KBM-7 (cell line): ENCODE results near the gene NLGN4X.

Experiments
- DNase-seq: peaks from one replicate; pipeline ENCODE4 v3.0.0-alpha.2; 2015
- in situ Hi-C: fragments of 300-500 bp; cut with MboI; formaldehyde crosslinking; loops from 2 replicates; pipeline ENCODE4 v1.14.3; 2020; ENCODE audit warnings: low sequenced_read_pairs, low pct_unique_long_range_greater_than_20kb, mixed read lengths

The NLGN4X gene

GRCh38 chrX:6169407-6169806 lies 59.3 kb downstream of the NLGN4X start:
- in situ Hi-C loops: no loop called here
- no peak for DNase-seq

GRCh38 chrX:6163721-6164120 lies 64.9 kb downstream of the NLGN4X start:
- no peak for DNase-seq
- in situ Hi-C loops: no loop called here

GRCh38 chrX:6159468-6159867 lies 69.2 kb downstream of the NLGN4X start:
- in situ Hi-C loops: no loop called here
- no peak for DNase-seq

- no peak for DNase-seq
- in situ Hi-C loops: no loop called here
Measured at GRCh38 chrX:6151971-6152370, 76.7 kb downstream of the NLGN4X start.

- in situ Hi-C loops: no loop called here
- DNase-seq: no peak
Measured at GRCh38 chrX:6149060-6149872, 79.4 kb downstream of the NLGN4X start.

- in situ Hi-C loops: no loop called here
- DNase-seq: no peak
Measured at GRCh38 chrX:6134255-6134654, 94.4 kb downstream of the NLGN4X start.

GRCh38 chrX:6132970-6133369 lies 95.7 kb downstream of the NLGN4X start:
- in situ Hi-C loops: no loop called here
- no peak for DNase-seq

- DNase-seq: no peak
- in situ Hi-C loops: no loop called here
Measured at GRCh38 chrX:6131287-6131686, 97.4 kb downstream of the NLGN4X start.

GRCh38 chrX:6129195-6129594 lies 99.5 kb downstream of the NLGN4X start:
- no peak for DNase-seq
- in situ Hi-C loops: no loop called here

- no peak for DNase-seq
- in situ Hi-C loops: no loop called here
Measured at GRCh38 chrX:6120329-6120728, 108.3 kb downstream of the NLGN4X start.

- in situ Hi-C loops: no loop called here
- no peak for DNase-seq
Measured at GRCh38 chrX:6095469-6095868, 133.2 kb downstream of the NLGN4X start.

- DNase-seq: no peak
- in situ Hi-C loops: no loop called here
Measured at GRCh38 chrX:6074532-6074931, 154.1 kb downstream of the NLGN4X start.

GRCh38 chrX:6071731-6072130 lies 156.9 kb downstream of the NLGN4X start:
- in situ Hi-C loops: no loop called here
- DNase-seq: no peak

GRCh38 chrX:6067600-6067999 lies 161.1 kb downstream of the NLGN4X start:
- no peak for DNase-seq
- in situ Hi-C loops: no loop called here

GRCh38 chrX:6053141-6053540 lies 175.5 kb downstream of the NLGN4X start:
- no peak for DNase-seq
- in situ Hi-C loops: no loop called here

- DNase-seq: no peak
- in situ Hi-C loops: no loop called here
Measured at GRCh38 chrX:6052111-6052745, 176.4 kb downstream of the NLGN4X start.

GRCh38 chrX:6049132-6049531 lies 179.5 kb downstream of the NLGN4X start:
- in situ Hi-C loops: no loop called here
- DNase-seq: no peak

- DNase-seq: no peak
- in situ Hi-C loops: no loop called here
Measured at GRCh38 chrX:6041630-6042029, 187.0 kb downstream of the NLGN4X start.

- no peak for DNase-seq
- in situ Hi-C loops: no loop called here
Measured at GRCh38 chrX:6029014-6029413, 199.7 kb downstream of the NLGN4X start.

- no peak for DNase-seq
- in situ Hi-C loops: no loop called here
Measured at GRCh38 chrX:6026980-6027379, 201.7 kb downstream of the NLGN4X start.

GRCh38 chrX:6026429-6026828 lies 202.2 kb downstream of the NLGN4X start:
- in situ Hi-C loops: no loop called here

More at GRCh38 chrX:6026429-6026828, 202.2 kb downstream of the NLGN4X start:
- DNase-seq: no peak
